Panc1 (cell line): Measurements from ENCODE around the gene ARRDC2. TPM values are rescaled to one million over a fixed set of nuclear protein-coding genes. Genes with fewer than 3 reads are reported as not detected.

Experiments used
- ATAC-seq: fragments of 200-7000 bp; cut with Tn5 transposase; 2 replicates; pipeline ENCODE4 v1.9.1; 2020; ENCODE audit warnings: mild to moderate bottlenecking, moderate library complexity
- BruUV-seq: library from RNA; stranded (reverse); fragments of 400-500 nt; replicated peaks from 2 replicates; lab custom pipeline; 2021; lab: Mats Ljungman, UMichigan
- CTCF ChIA-PET: fragments of 300-600 bp; sonication (Branson Sonifier 250); formaldehyde crosslinking; loops from one replicate; lab custom pipeline; 2022; ENCODE audit warnings: antibody characterized with exemption; lab: Charles Lee
- POLR2A ChIA-PET: fragments of 300-600 bp; sonication (Branson Sonifier 250); formaldehyde crosslinking; loops from one replicate; lab custom pipeline; 2022; ENCODE audit warnings: antibody characterized with exemption; lab: Charles Lee
- DNase-seq: peaks from one replicate; pipeline ENCODE4 v3.0.0-alpha.2; 2010; ENCODE audit warnings: low read depth, low spot score
- H3K27ac ChIP-seq: 2 replicates; pipeline ENCODE4 v1.5.1; 2011; ENCODE audit warnings: mild to moderate bottlenecking, low read length, inconsistent platforms
- H3K27me3 ChIP-seq: fragments of 200-500 bp; sonication (Bioruptor generic); 2 replicates; pipeline ENCODE4 v1.6.0; 2014; ENCODE audit warnings: low read length, inconsistent platforms; ENCODE audit not compliant: control insufficient read depth, insufficient read depth
- H3K36me3 ChIP-seq: fragments of 200-500 bp; sonication (Bioruptor generic); 2 replicates; pipeline ENCODE4 v1.5.1; 2014; ENCODE audit warnings: inconsistent platforms, mild to moderate bottlenecking, low read length, moderate library complexity; ENCODE audit not compliant: control insufficient read depth, insufficient read depth
- H3K4me1 ChIP-seq: 2 replicates; pipeline ENCODE4 v1.5.1; 2011; ENCODE audit warnings: inconsistent platforms, mild to moderate bottlenecking, low read length, moderate library complexity; ENCODE audit not compliant: control insufficient read depth, insufficient read depth
- H3K4me3 ChIP-seq, 2 experiments: 2 replicates each; pipeline ENCODE4 v1.5.1; 2011 to 2012; ENCODE audit warnings: low read depth in 2 of 2, low read length in 2 of 2, mild to moderate bottlenecking in 2 of 2, inconsistent platforms in 1 of 2, moderate library complexity in 1 of 2
- H3K9me3 ChIP-seq: fragments of 200-500 bp; sonication (Bioruptor generic); 2 replicates; pipeline ENCODE4 v1.5.1; 2014; ENCODE audit warnings: low read depth, mild to moderate bottlenecking, inconsistent platforms, low read length, moderate library complexity; ENCODE audit not compliant: control insufficient read depth, insufficient read depth
- POLR2AphosphoS5 ChIP-seq: IDR thresholded peaks from 2 replicates; pipeline ENCODE4 v1.6.1; 2012; ENCODE audit warnings: mild to moderate bottlenecking, low read depth, low read length, moderate library complexity
- SIN3A ChIP-seq: IDR thresholded peaks from 2 replicates; pipeline ENCODE4 v1.6.1; 2012; ENCODE audit warnings: low read depth, mild to moderate bottlenecking, low read length, moderate library complexity, borderline replicate concordance; ENCODE audit not compliant: insufficient read depth
- TCF7L2 ChIP-seq: IDR thresholded peaks from 2 replicates; pipeline ENCODE4 v1.6.1; 2011; ENCODE audit warnings: mild to moderate bottlenecking, low read depth, low read length, inconsistent platforms
- in situ Hi-C: cut with HindIII; loops from 2 replicates; pipeline ENCODE4 v1.10.0; 2016; ENCODE audit warnings: low sequenced_read_pairs, low pct_unique_long_range_greater_than_20kb
- intact Hi-C: fragments of 100-400 bp; cut with micrococcal nuclease; formaldehyde crosslinking; loops from one replicate; pipeline ENCODE4 v1.10.0; 2022; ENCODE audit not compliant: unreplicated experiment
- total RNA-seq: library from RNA; stranded (reverse); gene quantifications from one replicate; pipeline ENCODE4 v1.2.1, GENCODE V29; 2021; ENCODE audit not compliant: unreplicated experiment
- TF ChIP-seq, protein P1 (sequence below), 2 experiments: IDR thresholded peaks; 2 replicates each; pipeline ENCODE4 v1.6.1; 2011 to 2012; ENCODE audit warnings: low read depth in 2 of 2, control low read depth in 1 of 2, low read length in 1 of 2, mild to moderate bottlenecking in 1 of 2, moderate library complexity in 1 of 2; ENCODE audit not compliant: insufficient read depth in 1 of 2
- TF ChIP-seq, protein P2 (sequence below): fragments of 450-650 bp; IDR thresholded peaks from 2 replicates; pipeline ENCODE4 v1.5.1; 2017; ENCODE audit warnings: mild to moderate bottlenecking

Gene ARRDC2
- total RNA-seq, 1 experiment from 2014 or later: 21.4 TPM

DNA sequence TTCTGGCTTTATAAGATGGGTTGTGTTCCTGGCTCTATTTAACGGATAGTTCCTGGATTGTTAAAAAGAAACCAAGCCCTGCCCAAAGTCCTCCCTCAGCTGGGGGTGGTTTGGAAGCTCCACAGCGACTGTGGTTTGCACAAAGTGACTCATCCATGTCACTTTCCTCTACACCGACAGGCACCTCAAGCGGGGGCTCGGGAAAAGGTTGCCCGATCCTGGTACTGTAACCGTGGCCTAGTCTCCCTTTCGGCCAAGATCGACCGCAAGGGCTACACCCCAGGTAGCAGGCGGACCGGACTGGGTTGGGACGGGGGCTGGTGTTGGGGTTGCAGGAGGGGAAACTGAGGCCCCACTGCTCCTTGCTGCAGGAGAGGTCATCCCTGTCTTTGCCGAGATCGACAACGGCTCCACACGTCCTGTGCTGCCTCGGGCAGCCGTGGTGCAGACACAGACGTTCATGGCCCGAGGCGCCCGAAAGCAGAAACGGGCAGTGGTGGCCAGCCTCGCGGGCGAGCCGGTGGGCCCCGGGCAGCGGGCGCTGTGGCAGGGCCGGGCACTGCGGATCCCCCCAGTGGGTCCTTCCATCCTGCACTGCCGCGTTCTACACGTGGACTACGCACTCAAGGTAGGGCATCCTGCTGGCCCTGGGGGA lies 1.6 kb downstream of the ARRDC2 start:
- TF ChIP-seq POLR2AphosphoS5: no peak
- TF ChIP-seq TCF7L2: no peak
- TF ChIP-seq, protein P1, sequence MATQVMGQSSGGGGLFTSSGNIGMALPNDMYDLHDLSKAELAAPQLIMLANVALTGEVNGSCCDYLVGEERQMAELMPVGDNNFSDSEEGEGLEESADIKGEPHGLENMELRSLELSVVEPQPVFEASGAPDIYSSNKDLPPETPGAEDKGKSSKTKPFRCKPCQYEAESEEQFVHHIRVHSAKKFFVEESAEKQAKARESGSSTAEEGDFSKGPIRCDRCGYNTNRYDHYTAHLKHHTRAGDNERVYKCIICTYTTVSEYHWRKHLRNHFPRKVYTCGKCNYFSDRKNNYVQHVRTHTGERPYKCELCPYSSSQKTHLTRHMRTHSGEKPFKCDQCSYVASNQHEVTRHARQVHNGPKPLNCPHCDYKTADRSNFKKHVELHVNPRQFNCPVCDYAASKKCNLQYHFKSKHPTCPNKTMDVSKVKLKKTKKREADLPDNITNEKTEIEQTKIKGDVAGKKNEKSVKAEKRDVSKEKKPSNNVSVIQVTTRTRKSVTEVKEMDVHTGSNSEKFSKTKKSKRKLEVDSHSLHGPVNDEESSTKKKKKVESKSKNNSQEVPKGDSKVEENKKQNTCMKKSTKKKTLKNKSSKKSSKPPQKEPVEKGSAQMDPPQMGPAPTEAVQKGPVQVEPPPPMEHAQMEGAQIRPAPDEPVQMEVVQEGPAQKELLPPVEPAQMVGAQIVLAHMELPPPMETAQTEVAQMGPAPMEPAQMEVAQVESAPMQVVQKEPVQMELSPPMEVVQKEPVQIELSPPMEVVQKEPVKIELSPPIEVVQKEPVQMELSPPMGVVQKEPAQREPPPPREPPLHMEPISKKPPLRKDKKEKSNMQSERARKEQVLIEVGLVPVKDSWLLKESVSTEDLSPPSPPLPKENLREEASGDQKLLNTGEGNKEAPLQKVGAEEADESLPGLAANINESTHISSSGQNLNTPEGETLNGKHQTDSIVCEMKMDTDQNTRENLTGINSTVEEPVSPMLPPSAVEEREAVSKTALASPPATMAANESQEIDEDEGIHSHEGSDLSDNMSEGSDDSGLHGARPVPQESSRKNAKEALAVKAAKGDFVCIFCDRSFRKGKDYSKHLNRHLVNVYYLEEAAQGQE (IDR thresholded peaks at IDR 0.05; ENCODE audit: insufficient read depth in 1 of 2, low read depth in 2 of 2, low read length in 1 of 2): no peak
- TF ChIP-seq SIN3A: no peak
- no TSS peak for BruUV-seq
- ATAC-seq (no peak), DNase-seq (no peak)
- Histone ChIP-seq H3K36me3 (no peaks in the 10 kb centered on the region), H3K4me1 (peaks cover 18% of the 10 kb centered on the region), H3K4me3 (peak overlapping the region in 1 of 2 experiments; percentile 39; a peak in 2 of 4 replicates), H3K9me3 (no peaks in the 10 kb centered on the region), H3K27ac (0 out of 2 replicates have a peak overlapping the region, but pooled peaks have one; percentile 54), H3K27me3 (no peaks in the 10 kb centered on the region)
- in situ Hi-C loops: no loop called here
- ChIA-PET CTCF (no interaction called here), POLR2A (no interaction called here)
- intact Hi-C loops: no loop called here

DNA sequence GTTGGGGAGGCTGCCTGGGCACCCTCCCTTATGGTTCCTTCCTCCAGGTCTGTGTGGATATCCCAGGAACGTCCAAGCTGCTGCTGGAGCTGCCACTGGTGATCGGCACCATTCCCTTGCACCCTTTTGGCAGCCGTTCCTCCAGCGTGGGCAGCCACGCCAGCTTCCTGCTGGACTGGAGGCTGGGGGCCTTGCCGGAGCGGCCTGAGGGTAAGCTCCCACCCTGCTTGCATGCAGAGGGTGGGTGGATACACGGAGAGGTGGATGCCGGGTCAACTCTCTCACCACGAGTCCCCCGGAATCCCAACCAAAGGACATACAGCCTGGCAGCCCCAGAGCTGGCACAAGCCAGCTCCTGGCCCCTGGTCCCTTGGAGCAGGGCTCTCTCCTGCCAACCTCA lies 2.2 kb downstream of the ARRDC2 start:
- Histone ChIP-seq H3K4me1 (peaks cover 18% of the 10 kb centered on the region), H3K27me3 (no peaks in the 10 kb centered on the region), H3K27ac (no peak overlapping the region), H3K9me3 (no peaks in the 10 kb centered on the region), H3K4me3 (no peak overlapping the region), H3K36me3 (no peaks in the 10 kb centered on the region)
- no peak for DNase-seq
- ChIA-PET CTCF (interaction anchor here (0.9 kb wide), 1 partner anchor 12 kb away, joined by 5 read pairs; no protein-coding TSS in a partner anchor), POLR2A (no interaction called here)
- in situ Hi-C loops: no loop called here
- TF ChIP-seq POLR2AphosphoS5 (no peak), SIN3A (no peak)
- TF ChIP-seq, protein P2, sequence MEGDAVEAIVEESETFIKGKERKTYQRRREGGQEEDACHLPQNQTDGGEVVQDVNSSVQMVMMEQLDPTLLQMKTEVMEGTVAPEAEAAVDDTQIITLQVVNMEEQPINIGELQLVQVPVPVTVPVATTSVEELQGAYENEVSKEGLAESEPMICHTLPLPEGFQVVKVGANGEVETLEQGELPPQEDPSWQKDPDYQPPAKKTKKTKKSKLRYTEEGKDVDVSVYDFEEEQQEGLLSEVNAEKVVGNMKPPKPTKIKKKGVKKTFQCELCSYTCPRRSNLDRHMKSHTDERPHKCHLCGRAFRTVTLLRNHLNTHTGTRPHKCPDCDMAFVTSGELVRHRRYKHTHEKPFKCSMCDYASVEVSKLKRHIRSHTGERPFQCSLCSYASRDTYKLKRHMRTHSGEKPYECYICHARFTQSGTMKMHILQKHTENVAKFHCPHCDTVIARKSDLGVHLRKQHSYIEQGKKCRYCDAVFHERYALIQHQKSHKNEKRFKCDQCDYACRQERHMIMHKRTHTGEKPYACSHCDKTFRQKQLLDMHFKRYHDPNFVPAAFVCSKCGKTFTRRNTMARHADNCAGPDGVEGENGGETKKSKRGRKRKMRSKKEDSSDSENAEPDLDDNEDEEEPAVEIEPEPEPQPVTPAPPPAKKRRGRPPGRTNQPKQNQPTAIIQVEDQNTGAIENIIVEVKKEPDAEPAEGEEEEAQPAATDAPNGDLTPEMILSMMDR: no peak
- TF ChIP-seq, protein P1 (IDR thresholded peaks at IDR 0.05; ENCODE audit: insufficient read depth in 1 of 2, low read depth in 2 of 2, low read length in 1 of 2): no peak
- ATAC-seq: no peak
- no TSS peak for BruUV-seq
- intact Hi-C loops: no loop called here
